ENCODE data around the gene ERGIC1.

The ERGIC1 gene

GRCh38 chr5:172959824-172960799, 126.1 kb downstream of the ERGIC1 start:
- peak overlapping the region; percentile 86 to 100 for H3K4me3 ChIP-seq (ENCODE audit: low read depth in 1 of 2, low read length in 2 of 2)

GRCh38 chr5:172969921-172970320, 135.9 kb downstream of the ERGIC1 start:
- Histone ChIP-seq H3K27ac (ENCODE audit: low read length) (no peak overlapping the region), H3K9me3 (ENCODE audit: control insufficient read depth in 1 of 2, low read length in 2 of 2) (no peaks in the 10 kb centered on the region), H3K27me3 (ENCODE audit: low read depth, low read length) (no peaks in the 10 kb centered on the region), H3K4me3 (ENCODE audit: low read depth in 1 of 2, low read length in 2 of 2) (no peak overlapping the region), H3K4me1 (ENCODE audit: control insufficient read depth in 1 of 2, insufficient read depth in 2 of 2, low read length in 2 of 2) (no peaks in the 10 kb centered on the region), H3K36me3 (ENCODE audit: control insufficient read depth in 1 of 2, insufficient read depth in 2 of 2, low read length in 2 of 2) (peaks cover 12 to 18% of the 10 kb centered on the region in 2 donors)

More at GRCh38 chr5:172959824-172960799, 126.1 kb downstream of the ERGIC1 start:
- Histone ChIP-seq H3K9me3 (ENCODE audit: control insufficient read depth in 1 of 2, low read length in 2 of 2) (no peaks in the 10 kb centered on the region), H3K27me3 (ENCODE audit: low read depth, low read length) (no peaks in the 10 kb centered on the region), H3K27ac (ENCODE audit: low read length) (peak overlapping the region; percentile 98), H3K4me1 (ENCODE audit: control insufficient read depth in 1 of 2, insufficient read depth in 2 of 2, low read length in 2 of 2) (peaks cover 0 to 20% of the 10 kb centered on the region in 2 donors), H3K36me3 (ENCODE audit: control insufficient read depth in 1 of 2, insufficient read depth in 2 of 2, low read length in 2 of 2) (peaks cover 5 to 6% of the 10 kb centered on the region in 2 donors)

GRCh38 chr5:172971482-172971881, 137.4 kb downstream of the ERGIC1 start:
- no peak overlapping the region for H3K4me3 ChIP-seq (ENCODE audit: low read depth in 1 of 2, low read length in 2 of 2)
- peaks cover 4 to 14% of the 10 kb centered on the region in 2 donors for H3K36me3 ChIP-seq (ENCODE audit: control insufficient read depth in 1 of 2, insufficient read depth in 2 of 2, low read length in 2 of 2)
- no peaks in the 10 kb centered on the region for H3K9me3 ChIP-seq (ENCODE audit: control insufficient read depth in 1 of 2, low read length in 2 of 2)
- H3K4me1 ChIP-seq (ENCODE audit: control insufficient read depth in 1 of 2, insufficient read depth in 2 of 2, low read length in 2 of 2) = no peaks in the 10 kb centered on the region
- no peak overlapping the region for H3K27ac ChIP-seq (ENCODE audit: low read length)
- no peaks in the 10 kb centered on the region for H3K27me3 ChIP-seq (ENCODE audit: low read depth, low read length)

- H3K9me3 ChIP-seq (ENCODE audit: control insufficient read depth in 1 of 2, low read length in 2 of 2) = no peaks in the 10 kb centered on the region
- H3K27ac ChIP-seq (ENCODE audit: low read length) = no peak overlapping the region
- no peak overlapping the region for H3K4me3 ChIP-seq (ENCODE audit: low read depth in 1 of 2, low read length in 2 of 2)
- H3K27me3 ChIP-seq (ENCODE audit: low read depth, low read length) = no peaks in the 10 kb centered on the region
- H3K4me1 ChIP-seq (ENCODE audit: control insufficient read depth in 1 of 2, insufficient read depth in 2 of 2, low read length in 2 of 2) = no peaks in the 10 kb centered on the region
- H3K36me3 ChIP-seq (ENCODE audit: control insufficient read depth in 1 of 2, insufficient read depth in 2 of 2, low read length in 2 of 2) = peaks cover 4 to 14% of the 10 kb centered on the region in 2 donors
Observed at GRCh38 chr5:172972552-172972951, 138.5 kb downstream of the ERGIC1 start.

- H3K27me3 ChIP-seq (ENCODE audit: low read depth, low read length) = no peaks in the 10 kb centered on the region
- peaks cover 4 to 13% of the 10 kb centered on the region in 2 donors for H3K36me3 ChIP-seq (ENCODE audit: control insufficient read depth in 1 of 2, insufficient read depth in 2 of 2, low read length in 2 of 2)
- no peak overlapping the region for H3K27ac ChIP-seq (ENCODE audit: low read length)
- no peaks in the 10 kb centered on the region for H3K9me3 ChIP-seq (ENCODE audit: control insufficient read depth in 1 of 2, low read length in 2 of 2)
- no peaks in the 10 kb centered on the region for H3K4me1 ChIP-seq (ENCODE audit: control insufficient read depth in 1 of 2, insufficient read depth in 2 of 2, low read length in 2 of 2)
- H3K4me3 ChIP-seq (ENCODE audit: low read depth in 1 of 2, low read length in 2 of 2) = no peak overlapping the region
Observed at GRCh38 chr5:172973127-172973916, 139.3 kb downstream of the ERGIC1 start.

- peaks cover 4 to 10% of the 10 kb centered on the region in 2 donors for H3K36me3 ChIP-seq (ENCODE audit: control insufficient read depth in 1 of 2, insufficient read depth in 2 of 2, low read length in 2 of 2)
- no peak overlapping the region for H3K27ac ChIP-seq (ENCODE audit: low read length)
- no peaks in the 10 kb centered on the region for H3K9me3 ChIP-seq (ENCODE audit: control insufficient read depth in 1 of 2, low read length in 2 of 2)
- H3K4me1 ChIP-seq (ENCODE audit: control insufficient read depth in 1 of 2, insufficient read depth in 2 of 2, low read length in 2 of 2) = no peaks in the 10 kb centered on the region
- H3K27me3 ChIP-seq (ENCODE audit: low read depth, low read length) = no peaks in the 10 kb centered on the region
- H3K4me3 ChIP-seq (ENCODE audit: low read depth in 1 of 2, low read length in 2 of 2) = no peak overlapping the region
Observed at GRCh38 chr5:172973931-172974330, 139.9 kb downstream of the ERGIC1 start.

GRCh38 chr5:172975289-172975688, 141.2 kb downstream of the ERGIC1 start:
- no peak overlapping the region for H3K27ac ChIP-seq (ENCODE audit: low read length)
- H3K9me3 ChIP-seq (ENCODE audit: control insufficient read depth in 1 of 2, low read length in 2 of 2) = no peaks in the 10 kb centered on the region
- no peak overlapping the region for H3K4me3 ChIP-seq (ENCODE audit: low read depth in 1 of 2, low read length in 2 of 2)
- no peaks in the 10 kb centered on the region for H3K27me3 ChIP-seq (ENCODE audit: low read depth, low read length)
- H3K4me1 ChIP-seq (ENCODE audit: control insufficient read depth in 1 of 2, insufficient read depth in 2 of 2, low read length in 2 of 2) = no peaks in the 10 kb centered on the region
- peaks cover 0 to under 1% of the 10 kb centered on the region in 2 donors for H3K36me3 ChIP-seq (ENCODE audit: control insufficient read depth in 1 of 2, insufficient read depth in 2 of 2, low read length in 2 of 2)

- Histone ChIP-seq H3K4me3 (ENCODE audit: low read depth in 1 of 2, low read length in 2 of 2) (no peak overlapping the region), H3K9me3 (ENCODE audit: control insufficient read depth in 1 of 2, low read length in 2 of 2) (no peaks in the 10 kb centered on the region), H3K4me1 (ENCODE audit: control insufficient read depth in 1 of 2, insufficient read depth in 2 of 2, low read length in 2 of 2) (no peaks in the 10 kb centered on the region), H3K27ac (ENCODE audit: low read length) (no peak overlapping the region), H3K36me3 (ENCODE audit: control insufficient read depth in 1 of 2, insufficient read depth in 2 of 2, low read length in 2 of 2) (peaks cover 0 to 6% of the 10 kb centered on the region in 2 donors), H3K27me3 (ENCODE audit: low read depth, low read length) (no peaks in the 10 kb centered on the region)
Observed at GRCh38 chr5:172979778-172980177, 145.7 kb downstream of the ERGIC1 start.

GRCh38 chr5:172981931-172982330, 147.9 kb downstream of the ERGIC1 start:
- H3K9me3 ChIP-seq (ENCODE audit: control insufficient read depth in 1 of 2, low read length in 2 of 2) = no peaks in the 10 kb centered on the region
- no peak overlapping the region for H3K27ac ChIP-seq (ENCODE audit: low read length)
- H3K36me3 ChIP-seq (ENCODE audit: control insufficient read depth in 1 of 2, insufficient read depth in 2 of 2, low read length in 2 of 2) = peaks cover 0 to 6% of the 10 kb centered on the region in 2 donors
- no peak overlapping the region for H3K4me3 ChIP-seq (ENCODE audit: low read depth in 1 of 2, low read length in 2 of 2)
- H3K4me1 ChIP-seq (ENCODE audit: control insufficient read depth in 1 of 2, insufficient read depth in 2 of 2, low read length in 2 of 2) = peaks cover 0 to 6% of the 10 kb centered on the region in 2 donors
- H3K27me3 ChIP-seq (ENCODE audit: low read depth, low read length) = no peaks in the 10 kb centered on the region

- Histone ChIP-seq H3K4me1 (ENCODE audit: control insufficient read depth in 1 of 2, insufficient read depth in 2 of 2, low read length in 2 of 2) (peaks cover 0 to 6% of the 10 kb centered on the region in 2 donors), H3K27me3 (ENCODE audit: low read depth, low read length) (no peaks in the 10 kb centered on the region), H3K9me3 (ENCODE audit: control insufficient read depth in 1 of 2, low read length in 2 of 2) (no peaks in the 10 kb centered on the region), H3K36me3 (ENCODE audit: control insufficient read depth in 1 of 2, insufficient read depth in 2 of 2, low read length in 2 of 2) (peaks cover 0 to 9% of the 10 kb centered on the region in 2 donors), H3K4me3 (ENCODE audit: low read depth in 1 of 2, low read length in 2 of 2) (peak within 1 kb of the TSS; percentile 83 to 97), H3K27ac (ENCODE audit: low read length) (peak within 1 kb of the TSS; percentile 99)
Observed at GRCh38 chr5:172983542-172984243, 149.6 kb downstream of the ERGIC1 start, which contains the start of gene ATP6V0E1. Gene ATP6V0E1 (plus strand): TSS chr5:172983771. CDS start chr5:172983861, 90 bp downstream.
